Hepatic stellate cell (primary cell): ENCODE measurements around the gene DIABLO.
"Not testable (repeated sequence)": the region's sequence is repeated elsewhere in the genome, so short reads cannot be mapped to it uniquely, and the experiment has no call there.

Experiments used
- DNase-seq: peaks from one replicate; pipeline ENCODE4 v3.0.0; 2011; ENCODE audit warnings: low spot score

Gene DIABLO

GRCh38 chr12:122189626-122190475 lies 36.0 kb downstream of the DIABLO start:
- no peak for DNase-seq

DNA sequence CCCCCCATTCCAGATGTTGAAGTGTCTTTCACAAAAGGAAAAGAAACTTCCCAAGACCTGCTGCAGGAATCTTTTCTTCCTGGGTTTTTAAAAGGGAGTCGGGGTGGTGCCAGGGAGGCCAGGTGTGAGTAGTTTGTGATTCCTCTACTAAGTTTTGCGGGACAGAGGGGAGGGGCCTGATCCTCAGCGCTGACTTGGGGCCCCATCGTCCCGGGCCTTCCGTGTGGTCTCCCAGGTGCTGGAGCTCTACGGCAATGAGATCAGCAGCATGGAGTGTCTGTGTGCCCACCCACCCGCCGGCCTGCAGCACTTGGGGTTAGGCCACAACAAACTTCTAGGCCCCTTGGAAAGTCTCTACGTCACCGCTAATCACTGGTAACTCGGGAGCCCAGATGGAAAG lies 38.4 kb downstream of the DIABLO start:
- no peak for DNase-seq

DNA sequence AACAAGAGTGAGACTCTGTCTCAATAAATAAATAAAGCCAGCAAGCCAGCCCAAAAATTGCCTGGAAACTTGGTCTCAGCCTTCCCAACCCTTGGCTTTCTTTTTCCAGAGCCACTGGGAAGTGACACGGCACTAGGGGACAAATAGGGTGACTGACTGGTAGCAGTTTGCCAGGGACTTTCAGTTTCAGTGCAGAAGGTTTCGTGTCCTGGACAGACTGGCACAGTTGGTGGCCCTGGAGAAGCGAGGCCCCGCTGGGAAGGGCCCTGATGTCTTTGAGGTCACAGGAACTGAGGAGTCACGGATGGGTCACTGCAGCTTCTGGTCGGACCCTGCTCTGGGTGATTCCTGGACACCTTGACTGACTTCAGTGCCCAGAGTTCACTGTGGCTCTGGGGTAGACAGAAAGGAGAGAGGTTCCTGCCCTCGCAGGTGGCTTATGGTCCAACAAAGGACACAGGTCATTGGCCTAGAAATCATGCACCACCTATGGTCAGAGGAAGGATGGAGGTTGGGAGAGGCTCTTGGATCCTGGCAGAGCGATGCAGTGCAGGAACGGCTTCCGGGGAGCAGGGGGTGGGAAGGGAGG lies 40.3 kb downstream of the DIABLO start:
- no peak for DNase-seq

- DNase-seq: no peak
Observed at GRCh38 chr12:122185079-122185478, 40.8 kb downstream of the DIABLO start.

DNA sequence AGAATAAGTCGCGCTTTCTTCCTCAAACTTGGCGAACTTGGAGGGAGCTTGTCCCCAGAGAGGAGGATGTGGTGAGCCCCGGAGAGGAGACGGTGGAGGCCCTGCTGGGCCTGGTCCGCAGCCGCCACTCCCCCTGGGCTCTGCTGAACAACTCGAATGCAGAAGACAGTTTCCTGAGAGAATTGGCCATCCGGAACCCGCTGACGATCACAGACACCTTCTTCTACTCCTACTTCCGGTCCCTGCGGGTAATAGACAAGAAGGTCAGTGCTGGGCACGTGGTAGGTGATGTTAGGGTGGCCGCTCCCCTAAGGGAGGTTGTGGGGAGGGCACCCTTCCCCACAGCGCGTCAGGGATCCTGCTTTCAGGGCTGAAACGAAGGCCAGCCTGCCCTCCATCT lies 41.3 kb downstream of the DIABLO start:
- no peak for DNase-seq

GRCh38 chr12:122183588-122183940 lies 42.3 kb downstream of the DIABLO start:
- no peak for DNase-seq

- no peak for DNase-seq
Observed at GRCh38 chr12:122182887-122183587, 42.8 kb downstream of the DIABLO start, which contains the start of gene LRRC43. Gene LRRC43 (plus strand): TSS chr12:122183123. CDS start chr12:122183145, 22 bp downstream.

GRCh38 chr12:122176473-122176872 lies 49.4 kb downstream of the DIABLO start:
- DNase-seq: not testable (repeated sequence)

- no peak for DNase-seq
Observed at GRCh38 chr12:122174155-122174845, 51.6 kb downstream of the DIABLO start, which contains the start of gene IL31. Gene IL31 (minus strand): TSS chr12:122174221. CDS start chr12:122174172, 49 bp downstream.

DNA sequence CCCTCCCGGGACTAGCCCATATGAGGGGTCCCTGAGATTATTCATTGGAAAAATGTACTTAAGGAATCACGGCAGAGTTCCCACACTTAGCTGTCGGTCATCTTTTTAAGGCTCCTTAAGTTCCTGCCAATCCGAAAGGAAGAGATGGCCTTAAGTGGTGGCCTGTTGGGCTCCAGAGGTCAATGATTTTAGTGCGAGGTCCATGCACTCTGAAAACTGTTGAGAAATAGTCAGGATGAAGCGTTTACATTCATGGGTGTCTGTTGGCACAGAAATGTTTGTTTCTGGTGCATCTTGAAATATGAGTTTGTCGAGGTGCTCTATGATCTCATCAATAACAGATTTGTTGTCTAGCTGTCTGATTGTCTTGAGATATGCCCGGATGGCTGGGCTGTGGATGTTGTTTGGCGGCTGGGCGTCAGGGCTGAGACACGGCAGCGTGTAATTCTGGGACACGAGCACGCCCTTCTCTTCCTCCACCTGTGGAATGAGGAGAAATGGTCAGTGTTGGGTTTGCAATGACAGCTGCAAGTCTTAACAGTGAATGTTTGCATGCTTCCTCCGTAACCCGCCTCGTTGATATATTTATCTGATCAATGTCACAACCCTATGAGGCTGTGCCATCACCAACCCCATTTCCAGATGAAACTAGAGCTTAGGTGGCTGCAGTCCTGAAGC lies 53.5 kb downstream of the DIABLO start:
- no peak for DNase-seq

DNA sequence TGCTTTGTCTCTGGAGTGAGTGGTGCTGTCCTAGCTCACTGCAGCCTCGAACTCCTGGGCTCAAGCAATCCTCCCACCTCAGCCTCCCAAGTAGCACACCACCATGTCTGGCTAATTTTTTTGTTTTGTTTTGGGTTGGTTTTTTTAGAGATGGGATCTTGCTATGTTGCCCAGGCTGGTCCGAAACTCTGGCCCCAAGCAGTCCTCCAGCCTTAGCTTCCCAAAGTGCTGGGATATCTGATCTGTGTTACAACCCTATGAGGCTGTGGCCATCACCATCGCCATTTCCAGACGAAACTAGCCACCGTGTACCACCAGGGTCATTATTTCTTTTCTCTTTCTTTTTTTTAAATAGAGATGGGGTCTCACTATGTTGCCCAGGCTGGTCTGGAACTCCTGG lies 54.5 kb downstream of the DIABLO start:
- DNase-seq: no peak

DNA sequence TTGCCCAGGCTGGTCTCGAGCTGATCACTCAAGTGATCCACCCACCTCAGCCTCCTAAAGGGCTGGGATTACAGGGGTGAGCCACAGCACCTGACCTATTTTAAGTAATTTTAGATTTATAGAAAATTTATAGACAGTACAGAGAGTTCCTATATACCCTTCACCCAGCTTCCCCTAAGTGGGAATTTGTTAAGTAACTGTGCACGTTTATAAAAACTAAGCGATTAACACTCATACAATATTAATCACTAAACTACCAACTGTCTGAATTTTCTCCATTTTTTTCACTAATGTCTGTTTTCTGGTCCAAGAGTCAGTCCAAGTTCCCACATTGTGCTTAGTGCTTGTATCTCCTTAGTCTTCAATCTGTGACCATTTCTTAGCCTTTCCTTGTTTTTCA lies 57.4 kb downstream of the DIABLO start:
- no peak for DNase-seq

DNA sequence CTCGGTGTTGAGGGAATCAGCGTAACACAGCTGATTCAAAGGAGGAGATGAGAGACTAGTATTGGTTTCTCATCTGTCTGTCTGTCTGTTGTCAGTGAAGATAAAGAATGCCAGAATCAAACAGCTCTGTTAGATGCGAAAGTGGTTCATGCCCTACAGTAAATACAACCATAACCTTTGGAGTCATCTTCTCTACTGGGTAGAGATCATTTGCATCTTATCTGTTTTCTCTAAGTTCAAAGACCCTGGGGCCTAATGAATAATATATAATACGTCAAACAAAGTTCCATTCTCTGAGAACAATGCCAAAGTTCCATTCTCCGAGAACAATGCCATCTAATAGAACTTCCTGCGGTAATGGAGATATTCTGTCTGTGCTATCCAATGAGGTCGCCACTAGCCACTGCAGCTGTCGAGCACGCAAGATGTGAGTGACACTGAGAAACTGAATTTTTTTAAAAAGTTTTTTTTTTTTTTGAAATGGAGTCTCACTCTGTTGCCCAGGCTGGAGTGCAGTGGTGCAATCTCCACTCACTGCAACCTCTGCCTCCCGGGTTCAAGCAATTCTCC lies 58.4 kb downstream of the DIABLO start:
- no peak for DNase-seq

GRCh38 chr12:122166422-122167349 lies 59.2 kb downstream of the DIABLO start:
- DNase-seq: no peak

DNA sequence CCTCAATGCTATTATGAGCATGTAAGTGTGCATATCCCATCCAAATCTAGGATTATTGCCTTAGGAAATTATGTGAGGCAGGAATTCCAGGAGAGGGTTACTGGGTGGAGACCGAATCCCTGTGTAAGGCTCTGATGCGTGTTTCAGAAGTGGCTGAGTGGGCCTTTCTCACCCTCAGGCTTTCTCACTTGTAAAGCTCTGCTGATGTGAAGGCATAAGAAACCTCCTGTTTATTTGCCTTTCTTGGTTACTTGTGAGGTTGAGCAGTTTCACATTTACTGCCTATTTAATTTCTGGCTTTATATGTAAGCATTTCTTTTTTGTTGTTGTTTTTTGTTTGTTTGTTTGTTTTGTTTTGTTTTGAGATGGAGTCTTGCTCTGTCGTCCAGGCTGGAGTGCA lies 62.9 kb downstream of the DIABLO start:
- DNase-seq: no peak

- DNase-seq: no peak
Observed at GRCh38 chr12:122161682-122162081, 64.2 kb downstream of the DIABLO start.

- no peak for DNase-seq
Observed at GRCh38 chr12:122160761-122161160, 65.1 kb downstream of the DIABLO start.

- DNase-seq: no peak
Observed at GRCh38 chr12:122159882-122160281, 66.0 kb downstream of the DIABLO start.

GRCh38 chr12:122158700-122159285 lies 67.1 kb downstream of the DIABLO start:
- no peak for DNase-seq
